Prostate gland (tissue), 2 donors: Measurements from ENCODE around the gene EHD1. TPM values are rescaled to one million over a fixed set of nuclear protein-coding genes. Genes with fewer than 3 reads are reported as not detected.
A peak's percentile ranks its signal among the peaks of the same experiment; 100 is the strongest.

Experiments used
- DNase-seq: peaks from one replicate; pipeline ENCODE4 v3.0.0-alpha.2; 2019; ENCODE audit warnings: low spot score
- H3K27ac ChIP-seq, 2 donors: fragments of 200-600 bp; sonication (generic); 2 replicates each; pipeline ENCODE4 v1.5.1; 2017 to 2019
- H3K27me3 ChIP-seq: fragments of 200-600 bp; sonication (generic); replicated peaks from 2 replicates; pipeline ENCODE4 v1.5.1; 2019; ENCODE audit not compliant: insufficient read depth
- H3K36me3 ChIP-seq, 2 donors: fragments of 200-600 bp; sonication (generic); 1 replicate in 1 of 2; 2 replicates in 1 of 2; pipeline versions ENCODE4 v1.5.1 to v1.8.1; 2017 to 2019
- H3K4me1 ChIP-seq: fragments of 200-600 bp; sonication (generic); replicated peaks from 2 replicates; pipeline ENCODE4 v1.5.1; 2019
- H3K4me3 ChIP-seq, 2 donors: fragments of 200-600 bp; sonication (generic); 2 replicates each; pipeline ENCODE4 v1.5.1; 2017 to 2019
- H3K9me3 ChIP-seq: fragments of 200-600 bp; sonication (generic); 2 replicates; pipeline ENCODE4 v1.5.1; 2017
- CTCF ChIP-seq, 4 experiments: fragments of 200-600 bp in 2 of 4; fragments of 450-650 bp in 2 of 4; sonication (generic) in 2 of 4; IDR thresholded peaks; 1 replicate in 3 of 4; 2 replicates in 1 of 4; pipeline ENCODE4 v1.5.1; 2016 to 2019; ENCODE audit warnings: antibody characterized with exemption in 4 of 4, mild to moderate bottlenecking in 2 of 4, moderate library complexity in 2 of 4
- POLR2A ChIP-seq: fragments of 450-650 bp; IDR thresholded peaks from one replicate; pipeline ENCODE4 v1.6.1; 2016; ENCODE audit warnings: antibody characterized with exemption, mild to moderate bottlenecking
- POLR2AphosphoS5 ChIP-seq: sonication (generic); formaldehyde crosslinking; IDR thresholded peaks from one replicate; pipeline ENCODE4 v1.6.1; 2017; ENCODE audit warnings: antibody characterized with exemption
- WGBS: methylation state at CpG from one replicate; pipeline ENCODE4 v1.1.5; 2018; 5-methylcytosine and 5-hydroxymethylcytosine counted together
- intact Hi-C: fragments of 100-400 bp; cut with DNase I; formaldehyde crosslinking; loops from one replicate; pipeline ENCODE4 v1.14.2; 2022
- total RNA-seq, 2 donors: library from RNA; depleted of rRNA; stranded (reverse); fragments of >200 nt; gene quantifications; one replicate each; pipeline ENCODE4 v1.1.0, GENCODE V29; 2016

Gene EHD1
- total RNA-seq, 2 donors from 2014 or later, result 38.8 to 104 TPM

GRCh38 chr11:64814712-64815187 is 63.7 kb downstream of the EHD1 start:
- no peak for DNase-seq
- Histone ChIP-seq H3K36me3 (no peaks in the 10 kb centered on the region), H3K27ac (no peak overlapping the region), H3K4me1 (no peaks in the 10 kb centered on the region), H3K4me3 (no peak overlapping the region), H3K9me3 (no peaks in the 10 kb centered on the region), H3K27me3 (no peaks in the 10 kb centered on the region)
- no peak for TF ChIP-seq CTCF (IDR thresholded peaks at IDR 0.05)
- TF ChIP-seq POLR2A, result no peak
- TF ChIP-seq POLR2AphosphoS5, result no peak
- WGBS, result 64% methylated on average over 7 of the region's 7 CpGs
- intact Hi-C loops, result no loop called here

GRCh38 chr11:64813826-64814225 is 64.6 kb downstream of the EHD1 start:
- Histone ChIP-seq H3K36me3 (no peaks in the 10 kb centered on the region), H3K27me3 (no peaks in the 10 kb centered on the region), H3K27ac (no peak overlapping the region), H3K4me3 (no peak overlapping the region), H3K9me3 (no peaks in the 10 kb centered on the region), H3K4me1 (no peaks in the 10 kb centered on the region)
- TF ChIP-seq POLR2A (no peak), CTCF (IDR thresholded peaks at IDR 0.05) (no peak), POLR2AphosphoS5 (no peak)
- no peak for DNase-seq
- WGBS, result 86% methylated on average over 5 of the region's 5 CpGs
- intact Hi-C loops, result no loop called here

GRCh38 chr11:64810891-64811272 is 67.5 kb downstream of the EHD1 start:
- H3K36me3 ChIP-seq, result no peaks in the 10 kb centered on the region
- WGBS, result 38% methylated on average over 17 of the region's 17 CpGs
- H3K4me3 ChIP-seq, result peak overlapping the region; percentile 71 to 76
- no peaks in the 10 kb centered on the region for H3K4me1 ChIP-seq
- peak overlapping the region; percentile 80 to 81 for H3K27ac ChIP-seq
- TF ChIP-seq POLR2AphosphoS5, result no peak
- no peak for TF ChIP-seq POLR2A
- no peak for TF ChIP-seq CTCF (IDR thresholded peaks at IDR 0.05)
- no peaks in the 10 kb centered on the region for H3K9me3 ChIP-seq
- no peaks in the 10 kb centered on the region for H3K27me3 ChIP-seq
- DNase-seq, result no peak
- intact Hi-C loops, result no loop called here

GRCh38 chr11:64810271-64810890 is 68.0 kb downstream of the EHD1 start, which contains the start of gene MEN1:
MEN1 (minus strand) TSS chr11:64810551; CDS start chr11:64810109, 442 bp downstream.
- TF ChIP-seq POLR2A, result peak; percentile 85
- TF ChIP-seq CTCF (IDR thresholded peaks at IDR 0.05), result peak in 2 of 4 experiments; percentile 26
- peak; percentile 99 for TF ChIP-seq POLR2AphosphoS5
- WGBS, result under 1% methylated on average over 41 of the region's 46 CpGs
- DNase-seq, result peak; percentile 97
- Histone ChIP-seq H3K4me1 (no peaks in the 10 kb centered on the region), H3K27me3 (no peaks in the 10 kb centered on the region), H3K4me3 (peak within 1 kb of the TSS; percentile 71 to 76), H3K9me3 (no peaks in the 10 kb centered on the region), H3K27ac (peak within 1 kb of the TSS; percentile 80 to 81), H3K36me3 (no peaks in the 10 kb centered on the region)
- intact Hi-C loops, result no loop called here

GRCh38 chr11:64809781-64810241 is 68.6 kb downstream of the EHD1 start:
- Histone ChIP-seq H3K36me3 (peaks cover 0 to 2% of the 10 kb centered on the region in 2 donors), H3K9me3 (no peaks in the 10 kb centered on the region), H3K4me3 (peak overlapping the region; percentile 71 to 76), H3K4me1 (no peaks in the 10 kb centered on the region), H3K27me3 (no peaks in the 10 kb centered on the region), H3K27ac (peak overlapping the region; percentile 80 to 81)
- WGBS, result 4% methylated on average over 42 of the region's 44 CpGs
- intact Hi-C loops, result no loop called here
- peak; percentile 43 for DNase-seq
- no peak for TF ChIP-seq CTCF (IDR thresholded peaks at IDR 0.05)
- TF ChIP-seq POLR2A, result no peak
- no peak for TF ChIP-seq POLR2AphosphoS5
